Activated naive CD8-positive, alpha-beta T cell treated with anti-CD3 and anti-CD28 coated beads for 36 hours (primary cell): ENCODE results near the gene SOHLH1. TPM values are rescaled to one million over a fixed set of nuclear protein-coding genes. Genes with fewer than 3 reads are reported as not detected.

Experiments
- DNase-seq: peaks from one replicate; pipeline ENCODE4 v3.0.0; 2021
- H3K27ac Mint-ChIP-seq: one replicate; pipeline ENCODE4 v1.8.0; 2022; ENCODE audit warnings: mild to moderate bottlenecking, moderate library complexity, mixed read lengths
- H3K27me3 Mint-ChIP-seq: one replicate; pipeline ENCODE4 v1.8.0; 2022; ENCODE audit warnings: mild to moderate bottlenecking, mixed read lengths
- H3K36me3 Mint-ChIP-seq: one replicate; pipeline ENCODE4 v1.8.0; 2021; ENCODE audit warnings: mild to moderate bottlenecking, mixed read lengths
- H3K4me1 Mint-ChIP-seq: one replicate; pipeline ENCODE4 v1.8.0; 2021; ENCODE audit warnings: mixed read lengths
- H3K4me3 Mint-ChIP-seq: one replicate; pipeline ENCODE4 v1.8.0; 2022; ENCODE audit warnings: mild to moderate bottlenecking, moderate library complexity, mixed read lengths
- H3K9me3 Mint-ChIP-seq: one replicate; pipeline ENCODE4 v1.8.0; 2022; ENCODE audit warnings: mixed read lengths
- total RNA-seq, 2 experiments: library from RNA; stranded (reverse); gene quantifications; one replicate each; pipeline ENCODE4 v1.2.3, GENCODE V29; 2021

Gene SOHLH1
- total RNA-seq, 2 experiments from 2014 or later = not detected

GRCh38 chr9:135666534-135667462, 32.5 kb downstream of the SOHLH1 start:
- no peaks in the 10 kb centered on the region for H3K27me3 Mint-ChIP-seq
- no peaks in the 10 kb centered on the region for H3K9me3 Mint-ChIP-seq
- no peaks in the 10 kb centered on the region for H3K4me1 Mint-ChIP-seq
- H3K4me3 Mint-ChIP-seq = no peak overlapping the region
- no peak overlapping the region for H3K27ac Mint-ChIP-seq
- DNase-seq = no peak
- H3K36me3 Mint-ChIP-seq = no peaks in the 10 kb centered on the region

- no peak overlapping the region for H3K27ac Mint-ChIP-seq
- no peaks in the 10 kb centered on the region for H3K36me3 Mint-ChIP-seq
- H3K4me1 Mint-ChIP-seq = no peaks in the 10 kb centered on the region
- H3K4me3 Mint-ChIP-seq = no peak overlapping the region
- H3K9me3 Mint-ChIP-seq = no peaks in the 10 kb centered on the region
- no peaks in the 10 kb centered on the region for H3K27me3 Mint-ChIP-seq
- DNase-seq = no peak
Measured at GRCh38 chr9:135665795-135666189, 33.5 kb downstream of the SOHLH1 start.

DNA sequence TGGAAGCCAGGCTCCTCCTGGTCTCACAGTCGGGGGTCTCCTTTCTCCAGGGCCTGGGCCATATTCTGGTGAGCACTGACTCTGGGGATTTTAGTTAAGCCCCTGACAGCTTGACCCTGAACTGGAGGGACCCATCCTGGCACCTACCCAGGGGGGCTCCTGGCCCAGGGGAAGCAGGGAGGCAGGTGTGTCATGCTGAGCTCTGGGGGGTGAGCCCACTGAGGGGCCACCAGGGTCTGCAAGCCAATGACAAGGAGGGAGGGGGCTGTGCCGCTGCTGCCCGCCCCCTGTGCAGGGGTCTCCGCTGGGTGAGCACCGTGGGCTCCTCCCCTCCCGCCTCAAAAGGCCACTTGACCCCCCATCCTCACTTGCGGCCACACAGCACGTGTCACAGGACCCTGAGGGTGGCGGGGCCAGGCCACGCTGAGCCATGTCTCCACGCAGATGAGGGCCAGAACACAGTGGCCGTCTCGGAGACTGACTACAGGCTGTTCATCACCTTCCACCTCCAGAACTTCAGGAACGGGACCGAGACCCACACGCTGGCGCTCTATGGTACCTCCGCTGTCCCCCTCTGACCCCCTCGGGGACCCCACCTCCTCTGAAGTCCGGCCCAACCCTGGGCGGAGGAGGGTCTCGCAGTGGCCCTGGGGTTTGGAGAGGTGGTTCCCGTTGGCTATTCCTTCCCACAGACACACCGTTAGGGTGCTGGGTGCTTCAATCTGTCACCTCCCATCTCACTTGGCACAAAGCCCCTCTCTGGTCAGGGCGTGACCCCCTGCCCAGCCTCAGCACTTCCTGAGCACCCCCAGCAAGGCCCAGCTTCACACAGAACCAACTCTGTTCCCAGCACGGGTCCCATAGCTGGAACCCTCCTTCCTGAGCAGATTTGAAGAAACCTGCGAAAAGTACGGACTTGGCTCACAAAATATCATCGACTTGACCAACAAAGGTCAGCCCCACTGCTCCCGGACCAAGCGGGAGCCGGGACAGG, 34.2 kb downstream of the SOHLH1 start:
- Mint-ChIP-seq H3K27ac (no peak overlapping the region), H3K4me1 (no peaks in the 10 kb centered on the region), H3K36me3 (no peaks in the 10 kb centered on the region), H3K9me3 (no peaks in the 10 kb centered on the region), H3K27me3 (no peaks in the 10 kb centered on the region), H3K4me3 (no peak overlapping the region)
- no peak for DNase-seq

GRCh38 chr9:135664266-135664665, 35.0 kb downstream of the SOHLH1 start:
- Mint-ChIP-seq H3K4me1 (no peaks in the 10 kb centered on the region), H3K27ac (no peak overlapping the region), H3K4me3 (no peak overlapping the region), H3K27me3 (no peaks in the 10 kb centered on the region), H3K36me3 (no peaks in the 10 kb centered on the region), H3K9me3 (no peaks in the 10 kb centered on the region)
- DNase-seq = no peak

DNA sequence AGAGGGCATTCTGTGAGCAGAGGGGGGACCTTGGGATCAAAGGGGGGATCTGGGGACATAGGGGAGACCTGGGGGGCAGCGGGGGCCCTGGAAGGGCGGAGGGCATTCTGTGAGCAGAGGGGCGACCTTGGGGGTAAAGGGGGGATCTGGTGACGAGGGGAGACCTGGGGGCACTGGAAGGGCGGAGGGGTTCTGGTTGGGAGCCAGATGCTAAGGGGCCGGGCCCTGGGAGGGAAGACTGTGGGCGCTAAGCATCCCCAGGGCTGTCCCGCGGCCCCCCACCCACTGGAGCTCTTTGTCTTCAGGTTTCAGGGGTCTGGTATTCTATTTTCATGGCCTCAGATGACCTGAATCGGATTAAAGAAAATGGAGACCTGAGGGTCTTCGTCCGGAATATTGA, 35.4 kb downstream of the SOHLH1 start:
- Mint-ChIP-seq H3K27me3 (no peaks in the 10 kb centered on the region), H3K4me1 (no peaks in the 10 kb centered on the region)
- DNase-seq = no peak

DNA sequence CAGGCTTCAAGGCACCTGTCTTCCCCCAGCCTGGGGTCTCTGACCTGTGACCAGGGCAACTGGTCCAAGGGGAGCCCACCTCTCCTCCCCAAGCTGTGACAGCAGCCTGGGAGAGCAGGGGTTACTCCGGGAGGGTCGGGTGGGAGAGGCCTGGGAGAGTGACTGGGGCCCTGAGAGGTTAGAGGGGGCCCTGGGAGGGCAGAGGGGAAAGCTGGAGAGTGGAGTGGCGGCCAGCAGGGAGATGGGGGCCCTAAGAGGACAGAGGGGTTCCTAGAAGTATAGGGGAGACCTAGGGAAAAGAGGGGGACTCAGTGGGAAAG, 35.9 kb downstream of the SOHLH1 start:
- no peak overlapping the region for H3K27ac Mint-ChIP-seq
- no peaks in the 10 kb centered on the region for H3K4me1 Mint-ChIP-seq
- H3K36me3 Mint-ChIP-seq = no peaks in the 10 kb centered on the region
- no peak overlapping the region for H3K4me3 Mint-ChIP-seq
- no peaks in the 10 kb centered on the region for H3K9me3 Mint-ChIP-seq
- DNase-seq = no peak
- H3K27me3 Mint-ChIP-seq = no peaks in the 10 kb centered on the region

More for the DNA sequence above, 35.4 kb downstream of the SOHLH1 start:
- Mint-ChIP-seq H3K9me3 (no peaks in the 10 kb centered on the region), H3K27ac (no peak overlapping the region), H3K36me3 (no peaks in the 10 kb centered on the region), H3K4me3 (no peak overlapping the region)

- Mint-ChIP-seq H3K27ac (no peak within 1 kb of the TSS), H3K9me3 (no peaks in the 10 kb centered on the region), H3K36me3 (no peaks in the 10 kb centered on the region), H3K4me1 (no peaks in the 10 kb centered on the region), H3K4me3 (no peak within 1 kb of the TSS), H3K27me3 (no peaks in the 10 kb centered on the region)
- DNase-seq = no peak
Measured at GRCh38 chr9:135662758-135663450, 36.4 kb downstream of the SOHLH1 start, which contains the start of gene LCN9. LCN9 (plus strand) TSS chr9:135663309; CDS start chr9:135663322, 13 bp downstream.

DNA sequence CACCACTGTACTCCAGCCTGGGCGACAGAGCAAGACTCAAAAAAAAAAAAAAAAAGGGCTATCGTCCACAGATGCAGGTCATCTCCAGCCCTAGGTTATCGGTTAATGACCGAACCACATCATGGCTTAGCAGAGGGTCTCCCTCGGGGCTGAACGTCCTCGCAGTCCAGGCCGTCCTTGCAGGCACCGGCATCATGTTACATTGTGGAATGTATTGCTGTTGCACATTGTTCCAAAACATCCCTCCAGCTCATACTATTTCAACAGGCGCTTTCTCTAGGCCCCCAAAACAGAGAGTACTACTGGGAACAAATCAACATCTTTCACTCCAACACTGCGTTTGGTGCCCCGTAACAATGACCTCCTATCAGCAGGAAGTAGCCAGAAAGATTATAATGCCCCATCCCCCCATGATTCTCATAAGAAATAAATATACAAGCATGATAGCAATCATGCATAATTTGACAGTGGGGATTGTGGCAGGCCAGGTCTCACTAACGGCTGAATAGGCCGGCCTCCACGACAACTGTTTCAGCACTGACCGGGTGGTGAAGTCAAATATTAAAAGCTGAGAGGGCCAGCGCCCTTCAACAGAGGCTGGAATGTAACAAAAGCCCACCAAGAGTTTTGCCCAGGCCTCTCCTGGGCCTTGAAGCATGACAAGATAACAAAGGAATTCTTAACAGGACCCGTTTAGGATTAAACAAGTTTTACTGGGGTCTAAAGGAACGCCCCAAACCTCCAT, 37.3 kb downstream of the SOHLH1 start:
- no peak overlapping the region for H3K27ac Mint-ChIP-seq
- no peaks in the 10 kb centered on the region for H3K9me3 Mint-ChIP-seq
- H3K36me3 Mint-ChIP-seq = no peaks in the 10 kb centered on the region
- no peaks in the 10 kb centered on the region for H3K27me3 Mint-ChIP-seq
- no peak for DNase-seq
- H3K4me3 Mint-ChIP-seq = no peak overlapping the region
- H3K4me1 Mint-ChIP-seq = no peaks in the 10 kb centered on the region

DNA sequence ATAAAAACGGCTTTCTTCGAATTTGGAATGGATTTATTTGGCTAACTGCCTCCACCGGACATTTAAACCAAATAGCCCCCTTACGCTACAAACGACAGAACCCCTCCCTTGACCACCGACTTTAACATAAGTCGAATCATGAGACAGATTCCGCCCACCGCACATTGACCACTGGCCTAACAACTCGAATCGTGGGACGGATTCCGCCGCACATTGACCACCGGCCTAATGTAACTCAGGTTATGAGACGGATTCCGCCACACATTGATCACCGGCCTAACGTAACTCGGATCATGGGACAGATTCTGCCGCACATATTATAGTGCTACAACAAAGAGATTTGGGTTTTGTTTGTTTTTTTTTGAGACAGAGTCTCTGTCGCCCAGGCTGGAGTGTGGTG, 38.9 kb downstream of the SOHLH1 start:
- H3K27me3 Mint-ChIP-seq = peaks cover 5% of the 10 kb centered on the region
- no peak for DNase-seq
- no peaks in the 10 kb centered on the region for H3K36me3 Mint-ChIP-seq
- H3K9me3 Mint-ChIP-seq = no peaks in the 10 kb centered on the region
- H3K4me3 Mint-ChIP-seq = no peak overlapping the region
- H3K27ac Mint-ChIP-seq = no peak overlapping the region
- no peaks in the 10 kb centered on the region for H3K4me1 Mint-ChIP-seq

DNA sequence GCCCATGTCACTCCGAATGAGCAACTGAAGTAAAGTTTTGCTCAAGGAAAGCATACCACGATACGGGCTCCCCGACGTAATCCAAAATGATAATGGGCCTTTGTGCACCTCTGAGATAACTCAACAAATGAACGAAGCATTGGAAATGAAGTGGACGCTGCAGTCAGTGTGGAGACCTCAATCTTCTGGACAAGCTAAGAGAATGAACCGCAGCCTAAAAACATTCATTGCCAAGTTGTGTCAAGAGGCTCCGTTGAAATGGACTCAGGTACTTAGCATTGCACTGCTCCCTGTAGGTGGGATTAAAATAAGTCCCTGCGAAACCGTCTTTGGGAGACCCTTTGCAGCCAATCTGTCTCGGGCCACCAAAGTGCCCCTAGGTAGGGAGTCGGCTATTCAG, 40.0 kb downstream of the SOHLH1 start:
- Mint-ChIP-seq H3K4me3 (no peak overlapping the region), H3K27ac (no peak overlapping the region), H3K27me3 (peaks cover 11% of the 10 kb centered on the region), H3K4me1 (no peaks in the 10 kb centered on the region), H3K9me3 (no peaks in the 10 kb centered on the region), H3K36me3 (no peaks in the 10 kb centered on the region)
- no peak for DNase-seq

GRCh38 chr9:135657416-135657815, 41.9 kb downstream of the SOHLH1 start:
- peaks cover 14% of the 10 kb centered on the region for H3K27me3 Mint-ChIP-seq
- no peaks in the 10 kb centered on the region for H3K4me1 Mint-ChIP-seq
- no peaks in the 10 kb centered on the region for H3K9me3 Mint-ChIP-seq
- no peak for DNase-seq
- no peaks in the 10 kb centered on the region for H3K36me3 Mint-ChIP-seq
- no peak overlapping the region for H3K4me3 Mint-ChIP-seq
- H3K27ac Mint-ChIP-seq = no peak overlapping the region

DNA sequence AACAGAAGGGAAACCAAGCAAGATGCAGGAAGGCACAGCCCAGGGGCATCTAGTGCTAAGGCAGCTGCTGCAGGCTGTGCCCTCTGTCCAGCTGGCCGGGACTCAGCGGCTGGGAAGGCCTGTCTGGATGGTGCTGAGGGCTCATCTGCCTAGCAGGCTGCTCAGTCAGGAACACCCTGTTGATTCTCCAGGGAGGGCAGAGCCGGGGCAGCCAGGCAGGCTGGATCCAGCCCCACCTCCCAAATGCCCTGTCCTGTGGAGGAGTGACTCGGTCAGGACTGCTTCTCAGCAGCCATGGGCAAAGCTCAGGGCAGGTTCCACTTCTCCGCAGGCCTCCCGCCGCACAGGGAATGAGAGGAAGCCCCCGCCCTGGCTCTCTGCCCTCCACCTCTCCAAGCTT, 44.0 kb downstream of the SOHLH1 start:
- H3K4me1 Mint-ChIP-seq = no peaks in the 10 kb centered on the region
- peaks cover 20% of the 10 kb centered on the region for H3K27me3 Mint-ChIP-seq
- H3K9me3 Mint-ChIP-seq = peaks cover 2% of the 10 kb centered on the region
- H3K27ac Mint-ChIP-seq = no peak overlapping the region
- DNase-seq = no peak
- peaks cover 2% of the 10 kb centered on the region for H3K36me3 Mint-ChIP-seq
- H3K4me3 Mint-ChIP-seq = no peak overlapping the region

DNA sequence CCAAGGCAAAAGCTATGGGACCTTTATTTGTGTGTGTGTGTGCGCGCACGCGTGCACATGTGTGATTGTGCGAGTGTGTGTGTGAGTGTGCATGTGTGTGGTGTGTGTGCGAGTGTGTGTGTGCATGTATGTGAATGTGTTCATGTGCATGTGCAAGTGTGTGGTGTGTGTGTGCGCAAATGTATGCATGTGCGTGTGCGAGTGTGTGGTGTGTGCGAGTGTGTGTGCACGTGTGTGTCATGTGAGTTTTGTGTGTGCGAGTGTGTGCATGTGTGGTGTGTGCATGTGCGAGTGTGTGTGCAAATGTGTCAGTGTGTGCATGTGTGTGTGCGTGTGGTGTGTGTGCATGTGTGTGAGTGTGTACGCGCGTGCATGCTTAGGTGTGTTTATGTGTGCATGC, 48.9 kb downstream of the SOHLH1 start:
- H3K4me3 Mint-ChIP-seq = no peak overlapping the region
- H3K27ac Mint-ChIP-seq = no peak overlapping the region
- no peaks in the 10 kb centered on the region for H3K4me1 Mint-ChIP-seq
- peaks cover 3% of the 10 kb centered on the region for H3K36me3 Mint-ChIP-seq
- DNase-seq = no peak
- H3K27me3 Mint-ChIP-seq = peaks cover 16% of the 10 kb centered on the region
- peaks cover 32% of the 10 kb centered on the region for H3K9me3 Mint-ChIP-seq

GRCh38 chr9:135649508-135649907, 49.8 kb downstream of the SOHLH1 start:
- Mint-ChIP-seq H3K36me3 (peaks cover 3% of the 10 kb centered on the region), H3K4me1 (no peaks in the 10 kb centered on the region), H3K27ac (no peak overlapping the region), H3K4me3 (no peak overlapping the region), H3K9me3 (peaks cover 40% of the 10 kb centered on the region), H3K27me3 (peaks cover 12% of the 10 kb centered on the region)
- DNase-seq = no peak
